ENCODE measurements around the gene HS3ST3A1.

Gene HS3ST3A1

DNA sequence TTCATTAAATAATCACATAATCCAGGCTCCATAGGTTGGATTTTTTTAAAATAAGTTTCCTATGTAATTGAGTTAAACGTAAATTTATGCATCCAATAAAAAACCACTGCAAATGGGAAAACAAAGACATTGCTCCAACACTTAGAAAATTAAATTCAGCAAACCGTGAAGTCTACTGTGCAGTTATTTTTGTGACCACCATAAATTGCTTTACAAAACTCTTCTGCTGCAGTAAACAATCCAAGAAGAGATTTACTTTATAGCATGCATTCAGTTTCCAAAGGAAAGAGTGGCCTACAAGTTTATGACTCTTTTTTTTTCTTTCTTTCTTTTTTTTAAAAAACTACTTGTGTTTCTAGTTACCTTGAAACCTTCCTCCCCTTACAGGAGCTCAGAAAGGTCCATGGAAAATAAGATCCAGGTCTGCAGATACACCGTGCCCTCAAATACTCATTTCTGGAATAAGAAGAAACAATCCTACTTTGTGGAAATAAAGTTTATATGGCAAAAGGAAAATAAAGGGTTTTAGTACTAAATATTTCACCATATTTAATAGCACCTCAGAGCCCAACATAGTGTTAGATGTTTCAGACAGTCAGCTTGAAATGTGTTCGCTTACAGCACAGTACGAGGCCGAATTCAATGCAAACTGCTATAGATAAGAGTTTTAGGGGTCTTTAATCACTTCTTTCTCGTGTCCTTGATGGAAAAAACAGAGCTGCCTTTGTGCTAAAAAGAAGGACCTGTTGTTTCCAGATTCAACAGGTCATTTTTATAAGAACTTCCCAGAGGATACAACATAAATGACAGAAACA lies 3.2 kb downstream of the HS3ST3A1 start:
- no peak for DNase-seq (ENCODE audit: low read depth)

DNA sequence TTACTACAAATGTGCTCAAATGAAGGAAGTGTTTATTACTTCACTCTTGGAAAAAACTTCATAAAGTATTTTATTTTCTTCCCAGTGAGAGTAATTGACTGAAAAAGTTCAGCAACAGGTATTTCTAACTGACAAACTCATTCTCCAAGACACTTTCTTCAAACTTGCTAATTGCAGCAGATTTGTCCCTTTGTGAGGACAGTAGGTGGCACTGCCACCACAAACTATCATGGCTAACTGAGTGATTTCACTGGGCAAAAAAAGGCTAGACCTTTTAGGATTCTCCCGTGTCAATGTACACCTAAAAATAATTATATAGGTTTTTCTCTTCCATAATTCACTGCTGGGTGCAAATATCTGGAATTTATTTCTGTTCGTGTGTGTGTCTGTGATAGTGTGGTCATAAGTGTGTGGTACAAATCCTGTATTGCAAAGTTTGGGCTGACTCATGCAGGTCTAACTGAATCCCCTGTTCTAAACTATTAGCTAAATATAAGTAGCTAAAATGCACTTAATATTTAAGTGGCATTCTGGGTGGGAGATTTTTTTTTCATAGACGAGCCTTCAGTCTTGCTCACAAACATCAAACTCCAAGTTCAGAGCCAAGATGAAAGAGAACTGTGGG lies 3.9 kb downstream of the HS3ST3A1 start:
- no peak for DNase-seq (ENCODE audit: low read depth)

GRCh38 chr17:13596241-13596923 lies 5.3 kb downstream of the HS3ST3A1 start:
- no peak for DNase-seq (ENCODE audit: low read depth)

DNA sequence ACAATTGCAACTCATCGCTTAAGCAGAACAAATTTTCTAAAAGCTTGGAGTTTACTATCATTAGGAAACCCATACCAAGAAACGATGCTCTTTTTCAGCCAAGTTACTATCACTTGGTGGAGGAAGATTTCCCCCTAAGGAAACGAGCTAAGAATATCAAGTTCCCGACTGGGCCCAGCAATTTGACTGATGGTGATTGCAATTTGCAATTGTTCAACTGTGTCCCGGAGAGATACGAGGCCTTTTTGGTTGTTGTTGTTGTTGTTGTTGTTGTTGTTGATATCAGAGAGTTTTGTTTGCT lies 6.2 kb downstream of the HS3ST3A1 start:
- DNase-seq (ENCODE audit: low read depth), result no peak

GRCh38 chr17:13594762-13595598 lies 6.7 kb downstream of the HS3ST3A1 start:
- DNase-seq (ENCODE audit: low read depth), result no peak

DNA sequence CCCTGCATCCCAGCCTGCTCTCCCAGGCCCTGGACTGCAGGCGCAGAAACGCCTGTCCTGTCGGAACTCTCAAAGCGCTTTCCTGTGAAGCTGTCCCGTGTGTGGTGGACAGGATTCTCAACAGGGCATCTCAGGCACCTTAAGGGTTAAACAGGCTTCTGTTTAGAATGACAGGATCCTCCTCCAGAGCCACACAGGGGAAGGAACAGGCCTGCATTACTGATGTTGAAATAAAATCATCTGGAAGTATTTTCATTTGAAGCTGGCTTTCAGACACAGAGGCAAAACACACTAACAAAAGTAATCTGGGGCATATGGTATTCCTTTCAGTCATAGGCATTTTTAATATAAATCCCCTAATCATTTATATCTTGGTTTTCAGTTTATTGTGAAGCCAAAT lies 7.4 kb downstream of the HS3ST3A1 start:
- no peak for DNase-seq (ENCODE audit: low read depth)

DNA sequence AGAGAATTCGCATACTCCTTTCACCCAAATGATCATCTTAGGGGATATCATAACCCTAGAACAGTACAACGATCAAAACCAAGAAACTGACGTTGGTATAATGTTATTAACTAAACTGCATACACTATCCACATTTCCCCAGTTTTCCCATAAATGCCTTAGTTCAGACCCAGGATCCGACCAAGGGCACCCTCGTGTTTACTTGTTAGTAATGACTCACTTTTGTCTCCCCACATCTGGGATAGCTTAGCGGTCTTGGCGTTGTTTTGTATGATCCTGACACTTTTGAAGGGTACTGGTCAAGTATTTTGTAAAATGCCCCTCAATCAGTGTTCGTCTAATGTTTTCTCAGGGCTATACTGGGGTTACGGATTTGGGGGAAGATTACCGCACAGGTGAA lies 8.0 kb downstream of the HS3ST3A1 start:
- DNase-seq (ENCODE audit: low read depth), result no peak

DNA sequence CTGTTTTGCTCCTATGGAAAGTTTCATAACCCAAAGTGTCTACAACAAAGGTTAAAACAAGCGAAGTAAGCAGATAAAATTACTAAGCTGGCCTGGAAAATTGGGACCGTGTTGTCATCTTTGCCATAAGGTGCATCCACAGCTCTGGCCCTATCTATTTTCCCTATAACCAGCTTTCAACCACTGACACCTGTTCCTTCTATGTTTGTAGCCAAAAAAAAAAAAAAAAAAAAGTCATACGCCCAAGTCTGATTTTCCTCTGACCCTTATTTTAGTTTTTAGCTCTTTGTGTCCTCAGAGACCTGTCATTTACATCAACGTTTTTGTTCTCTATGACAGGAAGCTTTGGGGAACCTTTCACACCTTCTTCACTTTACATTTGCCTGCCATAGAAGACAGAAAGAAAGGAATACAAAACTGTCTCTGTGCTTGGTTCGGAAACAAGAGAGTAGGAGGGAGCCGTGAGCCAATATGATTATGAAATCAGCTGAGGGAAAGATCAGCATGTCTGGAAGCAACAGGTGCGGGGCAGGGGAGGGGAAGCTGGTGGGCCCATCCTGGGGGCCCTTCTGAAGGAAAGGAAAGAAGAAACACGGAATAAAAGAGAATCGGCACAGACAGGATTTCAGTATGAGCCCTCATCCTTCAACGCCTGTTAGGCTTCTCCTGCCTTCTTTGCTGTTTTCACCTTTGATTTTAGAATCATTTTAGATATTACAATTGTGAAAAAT lies 8.5 kb downstream of the HS3ST3A1 start:
- no peak for DNase-seq (ENCODE audit: low read depth)

DNA sequence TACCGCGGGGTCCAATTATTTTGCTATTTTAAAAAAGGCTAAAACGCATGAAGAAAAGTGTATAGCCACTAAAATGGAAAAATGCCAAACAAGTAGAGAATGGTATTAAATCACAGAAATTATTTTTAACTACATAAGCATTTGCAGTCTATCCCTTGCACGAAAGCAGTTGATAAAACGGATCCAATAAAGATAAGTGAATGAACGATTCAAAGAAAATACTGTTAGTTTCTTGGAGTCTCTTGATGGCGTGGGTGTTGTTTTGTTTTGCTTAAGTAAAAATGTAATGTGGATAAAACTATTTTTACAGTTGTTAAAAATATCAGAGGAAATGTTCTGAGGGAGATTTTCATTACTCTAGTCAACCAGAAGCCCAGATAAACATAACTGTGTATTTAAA lies 9.3 kb downstream of the HS3ST3A1 start:
- no peak for DNase-seq (ENCODE audit: low read depth)

DNA sequence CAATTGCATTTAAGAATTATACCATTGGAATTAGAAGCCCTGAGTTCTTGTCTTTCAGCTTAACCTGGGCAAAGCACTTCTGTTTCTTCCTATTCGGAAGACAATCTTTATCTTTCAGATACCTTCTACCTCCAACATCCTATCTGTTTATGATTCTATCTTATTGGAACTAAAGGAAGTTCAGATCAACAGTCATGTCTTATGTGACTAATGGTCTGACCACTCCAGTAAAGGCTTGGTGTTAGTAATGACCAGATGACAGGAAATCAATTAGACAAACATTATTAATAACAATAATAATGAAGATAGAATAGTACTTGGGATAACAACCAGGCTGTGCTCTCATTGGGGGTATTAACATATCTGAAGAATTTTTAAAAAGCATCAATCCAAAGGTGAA lies 11.3 kb downstream of the HS3ST3A1 start:
- DNase-seq (ENCODE audit: low read depth), result no peak

- DNase-seq (ENCODE audit: low read depth), result no peak
Measured at GRCh38 chr17:13589658-13590057, 12.1 kb downstream of the HS3ST3A1 start.

DNA sequence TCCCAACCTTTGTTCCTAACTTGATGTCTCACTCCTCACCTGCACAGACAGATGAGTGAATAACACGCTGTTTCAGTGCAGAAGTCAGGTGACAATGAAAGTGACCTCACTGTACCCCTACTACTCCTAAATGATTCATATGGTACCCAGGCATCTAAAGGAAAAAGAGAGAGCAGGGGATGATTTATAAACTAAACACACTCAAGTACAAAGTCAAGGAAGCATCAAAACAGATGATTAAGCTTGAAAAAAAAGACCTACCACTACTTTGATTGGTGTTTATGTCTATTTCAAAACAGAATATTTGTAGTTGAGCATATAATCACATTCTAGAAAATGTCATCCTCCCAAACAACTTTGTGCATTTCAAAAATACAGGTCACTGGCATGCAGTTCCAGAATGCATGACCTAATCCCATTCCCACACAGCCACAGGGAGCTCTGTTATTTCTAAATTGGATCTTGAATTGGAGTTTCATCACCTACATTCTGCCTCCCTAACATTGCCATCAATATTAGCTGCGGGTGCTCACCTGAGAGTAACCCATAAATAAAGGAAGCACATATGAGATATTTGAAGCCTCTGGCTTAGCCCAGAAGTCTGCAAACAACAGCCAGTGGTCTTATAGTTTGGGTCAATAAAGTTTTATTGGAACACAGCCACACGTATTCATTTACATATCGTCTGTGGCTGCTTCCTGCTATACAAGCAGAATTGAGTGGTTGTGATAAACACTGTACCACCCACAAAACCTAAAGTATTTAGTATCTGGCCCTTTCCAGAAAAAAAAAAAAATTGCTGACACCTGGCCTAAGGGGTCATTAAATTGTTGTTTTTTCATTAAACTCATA lies 14.0 kb downstream of the HS3ST3A1 start:
- DNase-seq (ENCODE audit: low read depth), result no peak

GRCh38 chr17:13584701-13585080 lies 17.0 kb downstream of the HS3ST3A1 start:
- no peak for DNase-seq (ENCODE audit: low read depth)

- no peak for DNase-seq (ENCODE audit: low read depth)
Measured at GRCh38 chr17:13583996-13584700, 17.6 kb downstream of the HS3ST3A1 start.

DNA sequence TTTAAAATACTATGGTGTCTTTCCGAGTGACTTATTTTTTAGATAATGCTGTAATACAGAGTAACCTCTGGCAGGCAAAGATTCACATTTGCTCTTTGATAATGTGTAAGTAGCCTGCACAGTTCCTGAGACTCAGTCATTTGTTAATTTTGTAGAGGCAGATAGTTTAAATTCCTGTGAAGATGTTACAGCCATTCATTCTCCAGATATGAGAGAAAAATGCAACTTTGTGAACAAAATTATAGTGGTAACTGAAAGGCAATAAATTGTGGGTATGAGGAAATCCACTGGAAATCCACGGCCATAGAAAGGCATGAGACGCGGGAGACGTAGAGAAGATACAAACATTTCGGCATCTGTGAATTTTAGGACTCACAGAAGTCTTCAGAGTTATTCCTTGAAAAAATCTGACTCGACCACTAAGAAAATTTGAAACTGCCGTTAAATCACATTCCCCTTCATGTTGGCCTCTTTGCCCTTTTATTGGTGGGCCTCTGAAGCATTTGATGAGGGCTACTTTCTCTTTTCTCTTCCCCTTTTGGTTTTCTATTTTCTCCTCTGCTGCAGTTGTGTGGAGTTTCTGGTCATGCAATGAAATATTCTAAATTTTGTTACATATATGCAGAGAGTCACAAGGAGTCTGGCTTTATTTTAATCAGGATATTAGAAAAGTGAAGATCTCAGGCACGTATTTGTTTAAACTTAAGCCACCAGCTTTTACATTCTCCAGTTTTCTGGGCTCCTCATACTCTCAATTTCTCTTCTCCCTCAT lies 18.8 kb downstream of the HS3ST3A1 start:
- DNase-seq (ENCODE audit: low read depth), result no peak

GRCh38 chr17:13581925-13582324 lies 19.8 kb downstream of the HS3ST3A1 start:
- no peak for DNase-seq (ENCODE audit: low read depth)

GRCh38 chr17:13580790-13581189 lies 20.9 kb downstream of the HS3ST3A1 start:
- no peak for DNase-seq (ENCODE audit: low read depth)

DNA sequence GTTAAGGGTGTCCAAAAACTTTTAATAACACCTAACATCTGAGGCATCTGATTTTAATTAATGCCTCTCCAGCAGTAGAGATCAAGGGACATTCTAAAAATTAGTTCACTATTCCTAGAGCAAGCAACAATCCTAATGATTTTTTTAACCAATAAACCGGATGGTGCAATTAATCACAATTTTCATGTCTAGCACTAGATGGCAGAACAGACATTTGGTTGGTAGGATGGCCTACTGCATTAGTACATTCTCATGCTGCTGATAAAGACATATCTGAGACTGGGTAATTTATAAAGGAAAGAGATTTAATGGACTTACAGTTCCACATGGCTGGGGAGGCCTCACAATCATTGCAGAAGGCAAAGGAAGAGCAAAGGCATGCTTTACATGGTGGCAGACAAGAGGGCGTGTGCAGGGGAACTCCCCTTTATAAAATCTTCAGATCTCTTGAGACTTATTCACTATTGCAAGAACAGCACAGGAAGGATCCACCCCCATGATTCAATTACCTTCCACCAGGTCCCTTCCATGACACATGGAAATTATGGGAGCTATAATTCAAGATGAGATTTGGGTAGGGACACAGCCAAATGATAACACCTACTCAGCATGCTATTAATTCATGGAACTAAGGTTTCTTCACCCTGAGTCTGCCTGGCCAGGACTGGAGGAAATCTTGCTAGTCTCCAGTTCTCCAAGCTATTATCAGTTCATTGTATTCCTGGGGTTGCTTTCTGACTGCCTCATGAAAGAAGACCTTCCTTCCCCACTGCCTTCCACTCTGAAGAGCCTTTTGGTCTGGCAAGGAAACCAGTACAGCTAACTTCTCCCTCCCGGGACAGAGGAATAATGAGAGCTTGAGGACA lies 24.8 kb downstream of the HS3ST3A1 start:
- DNase-seq (ENCODE audit: low read depth), result no peak
